GM21390 (cell line): Measurements from ENCODE around the gene VEGFA.

Experiments
- ATAC-seq: cut with Tn5 transposase; IDR thresholded peaks from one replicate; pipeline ENCODE4 v1.9.1; 2021; ENCODE audit not compliant: unreplicated experiment

Gene VEGFA

DNA sequence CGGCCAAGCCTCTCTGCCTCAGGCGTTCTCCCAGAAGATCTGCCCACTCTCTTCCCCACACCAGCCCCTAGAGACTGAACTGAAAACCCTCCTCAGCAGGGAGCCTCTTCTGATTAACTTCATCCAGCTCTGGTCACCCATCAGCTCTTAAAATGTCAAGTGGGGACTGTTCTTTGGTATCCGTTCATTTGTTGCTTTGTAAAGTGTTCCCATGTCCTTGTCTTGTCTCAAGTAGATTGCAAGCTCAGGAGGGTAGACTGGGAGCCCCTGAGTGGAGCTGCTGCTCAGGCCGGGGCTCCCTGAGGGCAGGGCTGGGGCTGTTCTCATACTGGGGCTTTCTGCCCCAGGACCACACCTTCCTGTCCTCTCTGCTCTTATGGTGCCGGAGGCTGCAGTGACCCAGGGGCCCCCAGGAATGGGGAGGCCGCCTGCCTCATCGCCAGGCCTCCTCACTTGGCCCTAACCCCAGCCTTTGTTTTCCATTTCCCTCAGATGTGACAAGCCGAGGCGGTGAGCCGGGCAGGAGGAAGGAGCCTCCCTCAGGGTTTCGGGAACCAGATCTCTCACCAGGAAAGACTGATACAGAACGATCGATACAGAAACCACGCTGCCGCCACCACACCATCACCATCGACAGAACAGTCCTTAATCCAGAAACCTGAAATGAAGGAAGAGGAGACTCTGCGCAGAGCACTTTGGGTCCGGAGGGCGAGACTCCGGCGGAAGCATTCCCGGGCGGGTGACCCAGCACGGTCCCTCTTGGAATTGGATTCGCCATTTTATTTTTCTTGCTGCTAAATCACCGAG lies 14.2 kb downstream of the VEGFA start:
- ATAC-seq, result no peak

GRCh38 chr6:43785220-43785752 lies 15.3 kb downstream of the VEGFA start:
- ATAC-seq, result no peak

GRCh38 chr6:43785904-43786303 lies 15.9 kb downstream of the VEGFA start:
- ATAC-seq, result no peak

DNA sequence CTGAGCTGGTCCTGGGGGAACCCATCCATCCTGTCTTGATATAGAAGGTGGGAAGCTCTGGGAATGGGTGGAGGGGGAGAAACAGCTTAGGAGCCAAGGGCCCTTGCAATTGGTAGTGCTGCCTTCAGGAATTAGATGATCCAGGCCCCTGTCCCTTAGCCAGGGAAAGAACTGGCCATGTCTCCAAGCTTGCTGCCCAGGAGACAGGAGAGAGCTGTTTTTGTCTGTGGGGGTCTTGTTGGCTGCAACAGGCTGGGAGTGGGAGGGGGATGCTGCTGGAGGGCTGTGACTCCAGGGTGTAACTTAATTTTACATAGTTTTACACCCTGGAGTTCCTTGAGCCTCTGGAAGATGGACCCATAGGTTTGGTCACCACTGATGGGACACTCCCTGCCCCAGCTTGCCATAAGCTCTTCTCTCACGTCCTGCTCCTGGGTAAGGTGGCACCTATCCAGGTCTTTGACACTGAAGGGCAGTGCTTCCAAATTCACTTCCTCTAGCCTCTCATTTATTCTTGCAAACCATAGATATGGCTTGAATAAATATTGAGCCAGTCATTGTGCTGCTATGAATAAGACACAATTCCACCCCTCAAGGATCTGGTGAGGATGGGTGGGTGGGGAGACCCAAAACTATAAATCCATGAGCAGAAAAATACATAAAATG lies 16.8 kb downstream of the VEGFA start:
- no peak for ATAC-seq

GRCh38 chr6:43788301-43788700 lies 18.3 kb downstream of the VEGFA start:
- no peak for ATAC-seq

GRCh38 chr6:43789447-43789846 lies 19.4 kb downstream of the VEGFA start:
- no peak for ATAC-seq

DNA sequence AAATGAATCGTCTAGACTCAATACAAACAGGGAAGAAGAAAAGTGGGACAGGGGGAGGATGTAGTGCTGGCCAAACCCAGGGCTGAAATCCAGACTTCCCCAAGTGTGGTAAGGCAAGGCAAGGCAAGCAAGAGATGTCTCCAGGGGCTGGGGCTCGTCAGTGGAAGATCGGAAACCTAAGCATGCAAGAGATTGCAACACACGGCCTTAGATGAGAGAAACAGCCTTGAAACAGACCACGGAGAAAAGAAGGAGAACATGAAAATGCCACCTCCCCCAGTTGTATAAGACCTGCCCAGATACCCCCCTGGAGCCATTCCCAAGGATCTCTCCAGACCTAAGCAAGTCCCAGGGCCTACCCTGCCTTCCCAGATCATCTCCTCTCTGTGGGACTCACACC lies 20.0 kb downstream of the VEGFA start:
- ATAC-seq, result no peak

- no peak for ATAC-seq
Measured at GRCh38 chr6:43791745-43792422, 21.9 kb downstream of the VEGFA start.

DNA sequence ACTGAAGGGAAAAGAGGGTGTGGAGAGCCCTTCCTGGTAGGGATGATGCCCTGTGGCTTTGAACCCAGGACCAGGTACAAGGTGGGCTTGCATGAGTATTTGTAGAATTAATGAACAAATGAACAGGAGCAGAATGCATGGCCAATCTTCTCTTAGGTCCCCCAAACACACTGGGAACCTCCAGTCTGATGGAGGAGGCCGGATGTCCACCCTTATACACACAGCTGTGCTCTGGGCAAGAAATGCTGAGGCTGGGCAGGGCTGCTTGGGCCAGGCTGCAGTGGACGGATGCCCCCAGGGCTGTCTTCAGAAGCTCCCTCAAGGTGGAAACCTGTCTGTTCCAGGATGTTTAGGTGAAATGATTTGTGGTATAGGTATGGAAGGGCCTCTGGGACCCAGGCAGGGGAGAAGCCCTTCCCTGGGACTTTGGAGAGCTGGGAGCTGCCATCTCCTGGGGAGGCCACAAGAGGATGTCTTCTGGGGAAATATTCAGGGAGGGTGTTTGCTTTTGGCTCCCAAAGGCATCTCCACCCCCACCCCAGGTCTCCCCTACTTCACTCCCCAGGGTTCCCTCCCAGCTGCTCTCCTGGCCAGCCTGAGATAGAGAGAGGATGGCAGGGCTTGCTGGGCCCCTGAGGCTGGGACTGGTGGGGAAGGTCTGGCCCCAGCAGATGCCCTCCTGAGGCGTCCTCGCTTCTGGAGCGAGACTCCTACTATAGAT lies 23.3 kb downstream of the VEGFA start:
- no peak for ATAC-seq

GRCh38 chr6:43793875-43794242 lies 23.8 kb downstream of the VEGFA start:
- no peak for ATAC-seq

DNA sequence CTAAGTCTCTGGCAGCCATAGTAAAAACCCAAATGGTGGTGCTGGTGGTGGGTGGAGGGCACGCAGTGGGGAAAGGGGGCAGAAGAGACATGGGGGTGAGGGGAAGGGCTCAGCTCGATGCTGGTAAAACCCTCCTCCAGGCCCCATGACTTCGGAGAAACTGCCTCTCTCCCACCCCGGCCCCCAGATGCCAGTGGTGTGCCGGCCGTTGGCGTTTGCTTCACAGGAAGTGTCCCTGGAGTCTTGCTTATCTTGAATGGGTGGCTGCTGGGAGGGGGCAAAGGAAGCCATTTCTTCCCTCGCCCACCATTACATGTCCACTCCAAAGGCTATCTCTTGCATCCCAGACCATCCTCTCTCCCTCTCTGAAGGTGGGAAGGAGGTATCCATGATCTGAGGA lies 25.4 kb downstream of the VEGFA start:
- no peak for ATAC-seq

- no peak for ATAC-seq
Measured at GRCh38 chr6:43796168-43796567, 26.2 kb downstream of the VEGFA start.

- ATAC-seq, result no peak
Measured at GRCh38 chr6:43796903-43797890, 27.2 kb downstream of the VEGFA start.

DNA sequence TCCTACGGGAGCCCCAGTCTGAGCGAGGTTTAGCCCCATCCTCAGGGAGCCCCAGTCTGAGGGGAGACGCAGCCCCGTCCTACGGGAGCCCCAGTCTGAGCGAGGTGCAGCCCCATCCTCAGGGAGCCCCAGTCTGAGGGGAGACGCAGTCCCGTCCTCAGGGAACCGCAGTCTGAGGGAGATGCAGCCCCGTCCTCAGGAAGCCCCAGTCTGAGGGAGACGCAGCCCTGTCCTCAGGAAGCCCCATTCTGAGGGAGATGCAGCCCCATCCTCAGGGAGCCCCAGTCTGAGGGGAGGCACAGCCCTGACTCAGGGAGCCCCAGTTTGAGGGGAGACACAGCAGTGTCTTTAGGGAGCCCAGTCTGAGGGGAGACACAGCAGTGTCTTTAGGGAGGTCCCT lies 27.9 kb downstream of the VEGFA start:
- no peak for ATAC-seq

GRCh38 chr6:43798688-43799444 lies 28.9 kb downstream of the VEGFA start:
- no peak for ATAC-seq

- ATAC-seq, result no peak
Measured at GRCh38 chr6:43799551-43800297, 29.7 kb downstream of the VEGFA start.

- no peak for ATAC-seq
Measured at GRCh38 chr6:43800298-43800623, 30.2 kb downstream of the VEGFA start.

DNA sequence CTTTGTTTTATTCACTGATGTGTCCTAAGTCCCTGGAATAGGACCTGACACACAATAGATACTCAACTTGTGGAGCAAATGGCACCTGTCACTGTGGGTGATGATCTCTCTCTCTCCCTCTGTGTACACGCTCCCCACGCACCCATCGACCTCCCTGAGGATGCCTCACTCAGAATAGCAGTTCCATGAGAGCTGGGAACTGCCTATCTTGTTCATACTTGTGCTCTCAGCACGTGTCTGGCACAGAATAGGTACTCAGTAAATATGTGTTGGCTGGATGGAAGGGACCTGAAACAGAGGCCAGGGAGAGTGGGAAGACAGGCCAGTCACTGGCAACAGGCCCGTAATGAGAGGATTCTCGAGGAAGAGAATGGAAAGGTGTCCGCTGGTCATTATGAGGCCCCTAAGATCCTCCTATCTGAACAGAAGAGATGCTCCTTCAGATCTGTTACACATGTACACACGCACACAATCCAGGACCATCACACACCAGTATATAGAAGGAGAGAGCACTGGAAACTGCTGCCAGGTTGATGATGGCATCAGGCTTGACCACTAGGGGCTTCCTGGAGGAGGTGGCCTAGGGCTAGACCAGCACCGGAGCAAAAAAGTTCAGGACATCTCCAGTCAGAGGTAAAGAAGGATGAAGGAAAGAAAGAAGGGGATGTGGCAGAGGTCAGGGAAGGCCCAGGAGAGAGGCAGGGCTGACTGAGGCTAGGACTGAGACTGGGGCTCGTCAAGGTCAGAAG lies 30.9 kb downstream of the VEGFA start:
- no peak for ATAC-seq
